WTC11 (cell line): ENCODE data around the gene TF. TPM values are rescaled to one million over a fixed set of nuclear protein-coding genes. Genes with fewer than 3 reads are reported as not detected.

Source experiments
- ATAC-seq: fragments of 200-7000 bp; cut with Tn5 transposase; 2 replicates; pipeline ENCODE4 v1.10.0; 2021; ENCODE audit warnings: mild to moderate bottlenecking, moderate library complexity
- CTCF ChIA-PET: fragments of 300-600 bp; sonication (Branson Sonifier 250); formaldehyde crosslinking; loops from one replicate; lab custom pipeline; 2021; ENCODE audit warnings: antibody characterized with exemption; lab: Charles Lee
- POLR2A ChIA-PET: fragments of 350-600 bp; sonication (Branson Sonifier 250); formaldehyde crosslinking; loops from one replicate; lab custom pipeline; 2021; ENCODE audit warnings: antibody characterized with exemption; lab: Charles Lee
- DNase-seq: peaks from one replicate; pipeline ENCODE4 v3.0.0; 2021; ENCODE audit warnings: low spot score
- H3K27ac Mint-ChIP-seq: 2 replicates; pipeline ENCODE4 v1.8.0; 2021; ENCODE audit warnings: mixed read lengths
- H3K27me3 Mint-ChIP-seq: 2 replicates; pipeline ENCODE4 v1.8.0; 2021; ENCODE audit warnings: low read depth, mild to moderate bottlenecking, moderate library complexity, mixed read lengths
- H3K36me3 Mint-ChIP-seq: 2 replicates; pipeline ENCODE4 v1.8.0; 2021; ENCODE audit warnings: mixed read lengths
- H3K4me1 Mint-ChIP-seq: 2 replicates; pipeline ENCODE4 v1.8.0; 2022; ENCODE audit warnings: mixed read lengths
- H3K4me3 Mint-ChIP-seq: 2 replicates; pipeline ENCODE4 v1.8.0; 2021; ENCODE audit warnings: mild to moderate bottlenecking, moderate library complexity, mixed read lengths
- H3K9me3 Mint-ChIP-seq: 2 replicates; pipeline ENCODE4 v1.8.0; 2021; ENCODE audit warnings: mixed read lengths
- CREM ChIP-seq: sonication (generic); formaldehyde crosslinking; IDR thresholded peaks from 2 replicates; pipeline ENCODE4 v1.8.1; 2022; ENCODE audit warnings: mild to moderate bottlenecking, missing genetic modification reagents, moderate library complexity
- GABPB1 ChIP-seq: sonication (generic); formaldehyde crosslinking; IDR thresholded peaks from 2 replicates; pipeline ENCODE4 v1.8.1; 2023; ENCODE audit warnings: mild to moderate bottlenecking, missing genetic modification reagents
- GRHL2 ChIP-seq: fragments of 250-450 bp; sonication (Bioruptor Pico); IDR thresholded peaks from 2 replicates; pipeline ENCODE4 v1.8.0; 2022; ENCODE audit warnings: mild to moderate bottlenecking, moderate library complexity; ENCODE audit not compliant: insufficient replicate concordance, severe bottlenecking
- NFE2L1 ChIP-seq: sonication (generic); formaldehyde crosslinking; IDR thresholded peaks from 2 replicates; pipeline ENCODE4 v1.8.1; 2023; ENCODE audit warnings: missing genetic modification reagents
- NR2C2 ChIP-seq: sonication (generic); formaldehyde crosslinking; IDR thresholded peaks from 2 replicates; pipeline ENCODE4 v1.8.0; 2022; ENCODE audit warnings: mild to moderate bottlenecking, missing genetic modification reagents
- SP1 ChIP-seq: sonication (generic); formaldehyde crosslinking; conservative IDR thresholded peaks from 2 replicates; pipeline ENCODE4 v1.8.1; 2022; ENCODE audit warnings: missing genetic modification reagents
- TEAD1 ChIP-seq: sonication (generic); formaldehyde crosslinking; IDR thresholded peaks from 2 replicates; pipeline ENCODE4 v1.8.0; 2022; ENCODE audit warnings: mild to moderate bottlenecking, missing genetic modification reagents
- ZBTB21 ChIP-seq: sonication (generic); formaldehyde crosslinking; IDR thresholded peaks from 2 replicates; pipeline ENCODE4 v1.8.1; 2023; ENCODE audit warnings: mild to moderate bottlenecking, missing genetic modification reagents, borderline replicate concordance
- ZNF423 ChIP-seq: fragments of 250-450 bp; sonication (Bioruptor Pico); IDR thresholded peaks from 2 replicates; pipeline ENCODE4 v2.1.2; 2022; ENCODE audit warnings: mild to moderate bottlenecking, moderate library complexity
- total RNA-seq: library from RNA; stranded (reverse); gene quantifications from 3 replicates; pipeline ENCODE4 v1.2.3, GENCODE V29; 2021
- TF ChIP-seq, protein P1 (sequence below): sonication (generic); formaldehyde crosslinking; IDR thresholded peaks from 2 replicates; pipeline ENCODE4 v1.8.0; 2022; ENCODE audit warnings: mild to moderate bottlenecking, missing genetic modification reagents
- TF ChIP-seq, protein P2 (sequence below): sonication (generic); formaldehyde crosslinking; IDR thresholded peaks from 2 replicates; pipeline ENCODE4 v1.8.0; 2023; ENCODE audit warnings: missing genetic modification reagents
- TF ChIP-seq, protein P3 (sequence below): fragments of 250-450 bp; sonication (Bioruptor Pico); IDR thresholded peaks from 2 replicates; pipeline ENCODE4 v1.9.0; 2021; ENCODE audit warnings: mild to moderate bottlenecking
- TF ChIP-seq, protein P4 (sequence below): sonication (generic); formaldehyde crosslinking; IDR thresholded peaks from 2 replicates; pipeline ENCODE4 v1.8.1; 2022; ENCODE audit warnings: low read depth, missing genetic modification reagents, borderline replicate concordance
- TF ChIP-seq, protein P5 (sequence below): fragments of 200-600 bp; IDR thresholded peaks from 2 replicates; pipeline ENCODE4 v1.8.0; 2022; ENCODE audit warnings: antibody characterized with exemption
- TF ChIP-seq, protein P6 (sequence below): sonication (generic); formaldehyde crosslinking; IDR thresholded peaks from 2 replicates; pipeline ENCODE4 v1.8.0; 2022; ENCODE audit warnings: mild to moderate bottlenecking, missing genetic modification reagents
- TF ChIP-seq, protein P7 (sequence below): fragments of 250-450 bp; sonication (Bioruptor Pico); conservative IDR thresholded peaks from 2 replicates; pipeline ENCODE4 v1.9.0; 2021; ENCODE audit warnings: mild to moderate bottlenecking
- TF ChIP-seq, protein P8 (sequence below): sonication (generic); formaldehyde crosslinking; IDR thresholded peaks from 2 replicates; pipeline ENCODE4 v1.8.1; 2023; ENCODE audit warnings: mild to moderate bottlenecking, missing genetic modification reagents, borderline replicate concordance

TF gene
- total RNA-seq, 1 experiment from 2014 or later: 9.3 TPM

DNA sequence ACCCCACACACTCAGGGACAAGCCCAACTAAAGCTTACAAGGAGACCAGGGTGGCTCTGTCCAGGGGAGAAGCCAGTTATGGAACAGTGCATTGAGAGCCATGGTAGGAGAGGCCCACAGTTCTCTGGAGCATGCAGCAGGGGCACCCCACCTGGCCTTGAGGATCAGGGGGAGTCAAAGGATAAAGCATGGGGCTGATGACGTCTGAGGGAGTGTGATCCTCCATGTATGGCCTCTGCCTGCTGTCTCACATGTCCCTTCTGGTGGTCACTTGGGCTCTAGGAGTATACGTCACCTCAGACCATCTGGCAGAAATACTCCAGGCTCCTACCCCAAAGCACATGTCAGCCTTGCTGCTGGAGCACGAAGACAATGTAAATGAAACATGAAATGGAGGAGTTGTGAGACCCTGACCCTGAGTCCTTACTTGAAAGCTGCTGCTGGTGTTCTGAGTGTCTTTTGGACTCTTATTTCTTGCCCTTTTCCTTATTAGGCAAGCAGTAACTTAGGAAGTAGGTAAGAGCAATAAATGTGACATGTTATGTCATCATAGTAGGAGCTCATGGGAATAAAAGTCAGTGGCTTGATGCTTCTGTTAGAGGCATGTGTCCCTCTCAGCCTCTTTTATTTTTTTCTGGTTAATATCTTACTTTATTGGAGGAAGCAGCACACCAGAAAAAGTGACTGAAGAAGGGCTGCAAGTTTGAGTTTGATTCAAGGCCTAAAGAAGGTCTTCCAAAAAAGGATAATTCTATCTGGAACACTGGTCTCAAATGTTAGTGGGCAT lies 74.9 kb downstream of the TF start:
- DNase-seq (no peak), ATAC-seq (no peak)
- CTCF ChIA-PET: interaction anchor here (1.2 to 1.7 kb wide), 2 partner anchors 11 to 158 kb away, joined by 3 to 9 read pairs; no protein-coding TSS in a partner anchor
- TF ChIP-seq, protein P1, sequence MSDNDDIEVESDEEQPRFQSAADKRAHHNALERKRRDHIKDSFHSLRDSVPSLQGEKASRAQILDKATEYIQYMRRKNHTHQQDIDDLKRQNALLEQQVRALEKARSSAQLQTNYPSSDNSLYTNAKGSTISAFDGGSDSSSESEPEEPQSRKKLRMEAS: 0 out of 2 replicates have a peak, but pooled peaks have one; percentile 21
- TF ChIP-seq, protein P2, sequence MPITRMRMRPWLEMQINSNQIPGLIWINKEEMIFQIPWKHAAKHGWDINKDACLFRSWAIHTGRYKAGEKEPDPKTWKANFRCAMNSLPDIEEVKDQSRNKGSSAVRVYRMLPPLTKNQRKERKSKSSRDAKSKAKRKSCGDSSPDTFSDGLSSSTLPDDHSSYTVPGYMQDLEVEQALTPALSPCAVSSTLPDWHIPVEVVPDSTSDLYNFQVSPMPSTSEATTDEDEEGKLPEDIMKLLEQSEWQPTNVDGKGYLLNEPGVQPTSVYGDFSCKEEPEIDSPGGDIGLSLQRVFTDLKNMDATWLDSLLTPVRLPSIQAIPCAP: no peak
- TF ChIP-seq, protein P3, sequence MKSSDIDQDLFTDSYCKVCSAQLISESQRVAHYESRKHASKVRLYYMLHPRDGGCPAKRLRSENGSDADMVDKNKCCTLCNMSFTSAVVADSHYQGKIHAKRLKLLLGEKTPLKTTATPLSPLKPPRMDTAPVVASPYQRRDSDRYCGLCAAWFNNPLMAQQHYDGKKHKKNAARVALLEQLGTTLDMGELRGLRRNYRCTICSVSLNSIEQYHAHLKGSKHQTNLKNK (CRISPR knock-in tag): no peak
- Mint-ChIP-seq H3K4me3 (no peak overlapping the region), H3K9me3 (no peaks in the 10 kb centered on the region), H3K27ac (0 out of 2 replicates have a peak overlapping the region, but pooled peaks have one; percentile 26), H3K36me3 (peaks cover 59% of the 10 kb centered on the region), H3K4me1 (peaks cover 16% of the 10 kb centered on the region), H3K27me3 (no peaks in the 10 kb centered on the region)
- POLR2A ChIA-PET: no interaction called here

DNA sequence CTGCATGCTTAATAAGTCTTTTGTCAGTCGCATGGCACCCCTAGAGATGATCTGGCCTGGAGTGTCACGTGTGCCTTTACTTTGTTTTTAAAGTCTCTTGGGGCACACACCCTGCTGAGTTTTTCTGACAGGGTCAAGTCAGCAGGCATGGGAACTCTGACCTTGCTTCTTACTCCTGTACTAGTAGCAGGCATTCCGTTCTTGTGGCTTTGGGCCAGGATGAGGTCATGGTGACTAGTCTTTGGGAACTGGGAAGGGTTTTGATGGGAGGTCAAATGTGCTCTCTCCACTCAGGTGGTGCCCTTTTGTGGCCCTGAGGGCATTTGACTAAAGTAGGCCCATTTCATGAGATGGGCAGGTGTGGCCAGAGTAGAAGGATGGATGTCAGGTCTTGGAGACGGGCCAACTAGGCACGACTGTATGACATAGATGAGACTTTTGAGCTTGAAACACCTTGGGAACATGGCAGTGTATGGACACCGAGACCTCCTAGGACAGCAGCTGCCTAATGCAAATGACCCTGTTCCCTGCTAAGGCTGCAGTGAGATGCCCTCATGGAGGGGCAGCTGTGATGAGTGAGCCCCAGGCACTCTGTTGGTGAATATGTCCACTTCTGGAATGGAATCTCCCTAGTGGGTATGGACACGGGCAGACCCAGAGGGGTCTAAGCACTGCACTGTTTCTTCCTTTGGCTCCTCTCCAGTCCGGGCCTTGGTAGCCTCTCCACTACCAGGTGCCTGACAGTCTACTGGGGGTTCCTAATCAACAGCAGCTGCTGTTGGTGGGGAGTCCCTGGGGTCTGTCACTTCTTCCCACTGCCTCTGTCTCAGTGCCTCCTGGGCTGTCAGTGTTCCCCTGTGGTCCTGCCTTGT lies 75.8 kb downstream of the TF start:
- Mint-ChIP-seq H3K9me3 (no peaks in the 10 kb centered on the region), H3K27ac (peak overlapping the region; percentile 59), H3K36me3 (peaks cover 56% of the 10 kb centered on the region), H3K27me3 (no peaks in the 10 kb centered on the region), H3K4me3 (no peak overlapping the region), H3K4me1 (peaks cover 16% of the 10 kb centered on the region)
- CTCF ChIA-PET: interaction anchor here (1.4 kb wide), 1 partner anchor 11 kb away, joined by 6 read pairs; no protein-coding TSS in a partner anchor
- ATAC-seq (peak; percentile 85), DNase-seq (peak; percentile 61)
- POLR2A ChIA-PET: no interaction called here
- TF ChIP-seq, protein P4, sequence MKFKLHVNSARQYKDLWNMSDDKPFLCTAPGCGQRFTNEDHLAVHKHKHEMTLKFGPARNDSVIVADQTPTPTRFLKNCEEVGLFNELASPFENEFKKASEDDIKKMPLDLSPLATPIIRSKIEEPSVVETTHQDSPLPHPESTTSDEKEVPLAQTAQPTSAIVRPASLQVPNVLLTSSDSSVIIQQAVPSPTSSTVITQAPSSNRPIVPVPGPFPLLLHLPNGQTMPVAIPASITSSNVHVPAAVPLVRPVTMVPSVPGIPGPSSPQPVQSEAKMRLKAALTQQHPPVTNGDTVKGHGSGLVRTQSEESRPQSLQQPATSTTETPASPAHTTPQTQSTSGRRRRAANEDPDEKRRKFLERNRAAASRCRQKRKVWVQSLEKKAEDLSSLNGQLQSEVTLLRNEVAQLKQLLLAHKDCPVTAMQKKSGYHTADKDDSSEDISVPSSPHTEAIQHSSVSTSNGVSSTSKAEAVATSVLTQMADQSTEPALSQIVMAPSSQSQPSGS (CRISPR knock-in tag): no peak
- TF ChIP-seq SP1 (CRISPR knock-in tag): no peak
- no peak for TF ChIP-seq TEAD1 (CRISPR knock-in tag)
- TF ChIP-seq NFE2L1 (CRISPR knock-in tag): no peak
- no peak for TF ChIP-seq ZBTB21 (CRISPR knock-in tag)
- TF ChIP-seq GABPB1 (CRISPR knock-in tag): no peak
- TF ChIP-seq NR2C2 (CRISPR knock-in tag): no peak
- TF ChIP-seq, protein P5, sequence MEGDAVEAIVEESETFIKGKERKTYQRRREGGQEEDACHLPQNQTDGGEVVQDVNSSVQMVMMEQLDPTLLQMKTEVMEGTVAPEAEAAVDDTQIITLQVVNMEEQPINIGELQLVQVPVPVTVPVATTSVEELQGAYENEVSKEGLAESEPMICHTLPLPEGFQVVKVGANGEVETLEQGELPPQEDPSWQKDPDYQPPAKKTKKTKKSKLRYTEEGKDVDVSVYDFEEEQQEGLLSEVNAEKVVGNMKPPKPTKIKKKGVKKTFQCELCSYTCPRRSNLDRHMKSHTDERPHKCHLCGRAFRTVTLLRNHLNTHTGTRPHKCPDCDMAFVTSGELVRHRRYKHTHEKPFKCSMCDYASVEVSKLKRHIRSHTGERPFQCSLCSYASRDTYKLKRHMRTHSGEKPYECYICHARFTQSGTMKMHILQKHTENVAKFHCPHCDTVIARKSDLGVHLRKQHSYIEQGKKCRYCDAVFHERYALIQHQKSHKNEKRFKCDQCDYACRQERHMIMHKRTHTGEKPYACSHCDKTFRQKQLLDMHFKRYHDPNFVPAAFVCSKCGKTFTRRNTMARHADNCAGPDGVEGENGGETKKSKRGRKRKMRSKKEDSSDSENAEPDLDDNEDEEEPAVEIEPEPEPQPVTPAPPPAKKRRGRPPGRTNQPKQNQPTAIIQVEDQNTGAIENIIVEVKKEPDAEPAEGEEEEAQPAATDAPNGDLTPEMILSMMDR: peak; percentile 40; the same call in 1 of the 2 replicates
- TF ChIP-seq, protein P6, sequence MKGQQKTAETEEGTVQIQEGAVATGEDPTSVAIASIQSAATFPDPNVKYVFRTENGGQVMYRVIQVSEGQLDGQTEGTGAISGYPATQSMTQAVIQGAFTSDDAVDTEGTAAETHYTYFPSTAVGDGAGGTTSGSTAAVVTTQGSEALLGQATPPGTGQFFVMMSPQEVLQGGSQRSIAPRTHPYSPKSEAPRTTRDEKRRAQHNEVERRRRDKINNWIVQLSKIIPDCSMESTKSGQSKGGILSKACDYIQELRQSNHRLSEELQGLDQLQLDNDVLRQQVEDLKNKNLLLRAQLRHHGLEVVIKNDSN: peak; percentile 76
- TF ChIP-seq CREM (CRISPR knock-in tag): peak; percentile 36; the same call in 1 of the 2 replicates
- TF ChIP-seq GRHL2 (CRISPR knock-in tag): no peak
- TF ChIP-seq, protein P7, sequence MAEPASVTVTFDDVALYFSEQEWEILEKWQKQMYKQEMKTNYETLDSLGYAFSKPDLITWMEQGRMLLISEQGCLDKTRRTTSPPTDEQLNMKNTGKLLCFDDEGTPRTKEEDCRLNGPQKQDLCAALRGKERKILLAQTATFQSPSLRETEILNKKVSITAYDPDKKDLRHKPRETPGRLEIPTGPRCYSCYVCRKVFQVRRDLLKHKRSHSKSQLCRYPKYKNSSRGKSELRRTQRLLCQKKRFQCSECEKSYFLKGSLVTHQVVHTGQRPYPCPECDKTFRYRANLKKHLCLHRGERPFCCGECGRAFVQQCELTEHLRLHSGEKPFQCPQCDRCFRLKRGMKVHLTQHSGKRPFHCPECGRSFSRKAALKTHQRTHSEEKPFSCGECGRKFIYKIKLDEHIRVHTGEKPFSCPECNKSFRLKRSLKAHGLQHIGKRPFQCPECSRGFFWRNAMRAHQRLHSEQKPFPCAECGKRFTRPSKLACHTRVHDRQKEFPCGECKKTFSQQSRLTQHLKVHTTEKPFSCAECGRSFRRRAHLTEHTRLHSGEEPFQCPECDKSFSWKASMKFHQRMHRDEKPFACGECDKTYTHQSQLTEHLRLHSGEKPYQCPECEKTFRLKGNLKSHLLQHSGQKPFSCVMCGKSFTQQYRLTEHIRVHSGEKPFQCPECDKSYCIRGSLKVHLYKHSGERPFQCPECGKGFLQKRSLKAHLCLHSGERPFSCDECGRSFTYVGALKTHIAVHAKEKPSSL: no peak
- TF ChIP-seq ZNF423: peak; percentile 7; the same call in 1 of the 2 replicates
- TF ChIP-seq, protein P8, sequence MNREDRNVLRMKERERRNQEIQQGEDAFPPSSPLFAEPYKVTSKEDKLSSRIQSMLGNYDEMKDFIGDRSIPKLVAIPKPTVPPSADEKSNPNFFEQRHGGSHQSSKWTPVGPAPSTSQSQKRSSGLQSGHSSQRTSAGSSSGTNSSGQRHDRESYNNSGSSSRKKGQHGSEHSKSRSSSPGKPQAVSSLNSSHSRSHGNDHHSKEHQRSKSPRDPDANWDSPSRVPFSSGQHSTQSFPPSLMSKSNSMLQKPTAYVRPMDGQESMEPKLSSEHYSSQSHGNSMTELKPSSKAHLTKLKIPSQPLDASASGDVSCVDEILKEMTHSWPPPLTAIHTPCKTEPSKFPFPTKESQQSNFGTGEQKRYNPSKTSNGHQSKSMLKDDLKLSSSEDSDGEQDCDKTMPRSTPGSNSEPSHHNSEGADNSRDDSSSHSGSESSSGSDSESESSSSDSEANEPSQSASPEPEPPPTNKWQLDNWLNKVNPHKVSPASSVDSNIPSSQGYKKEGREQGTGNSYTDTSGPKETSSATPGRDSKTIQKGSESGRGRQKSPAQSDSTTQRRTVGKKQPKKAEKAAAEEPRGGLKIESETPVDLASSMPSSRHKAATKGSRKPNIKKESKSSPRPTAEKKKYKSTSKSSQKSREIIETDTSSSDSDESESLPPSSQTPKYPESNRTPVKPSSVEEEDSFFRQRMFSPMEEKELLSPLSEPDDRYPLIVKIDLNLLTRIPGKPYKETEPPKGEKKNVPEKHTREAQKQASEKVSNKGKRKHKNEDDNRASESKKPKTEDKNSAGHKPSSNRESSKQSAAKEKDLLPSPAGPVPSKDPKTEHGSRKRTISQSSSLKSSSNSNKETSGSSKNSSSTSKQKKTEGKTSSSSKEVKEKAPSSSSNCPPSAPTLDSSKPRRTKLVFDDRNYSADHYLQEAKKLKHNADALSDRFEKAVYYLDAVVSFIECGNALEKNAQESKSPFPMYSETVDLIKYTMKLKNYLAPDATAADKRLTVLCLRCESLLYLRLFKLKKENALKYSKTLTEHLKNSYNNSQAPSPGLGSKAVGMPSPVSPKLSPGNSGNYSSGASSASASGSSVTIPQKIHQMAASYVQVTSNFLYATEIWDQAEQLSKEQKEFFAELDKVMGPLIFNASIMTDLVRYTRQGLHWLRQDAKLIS: no peak
